Activated naive CD4-positive, alpha-beta T cell treated with anti-CD3 and anti-CD28 coated beads for 36 hours (primary cell): ENCODE results near the gene ATXN2. TPM values are rescaled to one million over a fixed set of nuclear protein-coding genes. Genes with fewer than 3 reads are reported as not detected.
"Not testable (repeated sequence)": the region's sequence is repeated elsewhere in the genome, so short reads cannot be mapped to it uniquely, and the experiment has no call there.

Experiments used
- CTCF ChIA-PET: fragments of 350-600 bp; sonication (Branson Sonifier 250); formaldehyde crosslinking; loops from one replicate; lab custom pipeline; 2021; ENCODE audit warnings: antibody characterized with exemption; lab: Charles Lee
- DNase-seq: peaks from one replicate; pipeline ENCODE4 v3.0.0-alpha.2; 2020
- H3K27ac Mint-ChIP-seq: one replicate; pipeline ENCODE4 v1.8.0; 2021; ENCODE audit warnings: mild to moderate bottlenecking, mixed read lengths
- H3K27me3 Mint-ChIP-seq: one replicate; pipeline ENCODE4 v1.8.0; 2021; ENCODE audit warnings: low read depth, mixed read lengths
- H3K36me3 Mint-ChIP-seq: one replicate; pipeline ENCODE4 v1.8.0; 2021; ENCODE audit warnings: low read depth, mixed read lengths
- H3K4me1 Mint-ChIP-seq: one replicate; pipeline ENCODE4 v1.8.0; 2021; ENCODE audit warnings: low read depth, mixed read lengths
- H3K4me3 Mint-ChIP-seq: one replicate; pipeline ENCODE4 v1.8.0; 2021; ENCODE audit warnings: mild to moderate bottlenecking, moderate library complexity, mixed read lengths
- H3K9me3 Mint-ChIP-seq: one replicate; pipeline ENCODE4 v1.8.0; 2021; ENCODE audit warnings: mixed read lengths
- intact Hi-C: fragments of 100-400 bp; cut with micrococcal nuclease; formaldehyde crosslinking; loops from one replicate; pipeline ENCODE4 v1.15.1; 2023
- total RNA-seq, 2 experiments: library from RNA; stranded (reverse); gene quantifications; one replicate each; pipeline ENCODE4 v1.2.3, GENCODE V29; 2021

Gene ATXN2
- total RNA-seq, 2 experiments from 2014 or later = 30.6 to 31.5 TPM

DNA sequence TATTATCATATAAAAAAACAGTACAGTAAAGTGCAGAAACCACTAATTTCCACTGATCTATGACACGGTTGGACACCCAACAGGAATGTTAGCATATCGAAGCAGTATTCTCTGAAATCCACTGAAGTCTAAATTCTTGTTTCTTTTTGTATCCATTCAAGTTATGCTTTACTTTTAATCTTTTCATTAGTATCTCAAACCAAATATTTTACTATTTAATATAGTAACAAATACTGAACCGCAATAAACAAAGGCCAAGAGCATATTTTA lies 41.1 kb downstream of the ATXN2 start:
- no peak for DNase-seq
- H3K4me1 Mint-ChIP-seq = peaks cover 29% of the 10 kb centered on the region
- no peak overlapping the region for H3K27ac Mint-ChIP-seq
- no peaks in the 10 kb centered on the region for H3K27me3 Mint-ChIP-seq
- intact Hi-C loops = no loop called here
- H3K9me3 Mint-ChIP-seq = peaks cover 8% of the 10 kb centered on the region
- CTCF ChIA-PET = no interaction called here
- peaks cover 16% of the 10 kb centered on the region for H3K36me3 Mint-ChIP-seq
- no peak overlapping the region for H3K4me3 Mint-ChIP-seq

- H3K4me3 Mint-ChIP-seq = no peak overlapping the region
- peaks cover 8% of the 10 kb centered on the region for H3K9me3 Mint-ChIP-seq
- intact Hi-C loops = no loop called here
- H3K27me3 Mint-ChIP-seq = no peaks in the 10 kb centered on the region
- H3K4me1 Mint-ChIP-seq = peaks cover 26% of the 10 kb centered on the region
- H3K27ac Mint-ChIP-seq = no peak overlapping the region
- CTCF ChIA-PET = interaction anchor here (0.6 to 1.2 kb wide), 2 partner anchors 8 to 289 kb away, joined by 3 to 5 read pairs; no protein-coding TSS in a partner anchor
- DNase-seq = no peak
- H3K36me3 Mint-ChIP-seq = peaks cover 16% of the 10 kb centered on the region
These were observed 41.6 kb downstream of the ATXN2 start for GRCh38 chr12:111557271-111558106.

GRCh38 chr12:111556676-111557075 lies 42.4 kb downstream of the ATXN2 start:
- intact Hi-C loops = no loop called here
- Mint-ChIP-seq H3K4me3 (no peak overlapping the region), H3K36me3 (peaks cover 21% of the 10 kb centered on the region), H3K27me3 (no peaks in the 10 kb centered on the region), H3K27ac (no peak overlapping the region), H3K9me3 (peaks cover 8% of the 10 kb centered on the region), H3K4me1 (peaks cover 26% of the 10 kb centered on the region)
- CTCF ChIA-PET = interaction anchor here (0.6 to 1.2 kb wide), 2 partner anchors 8 to 290 kb away, joined by 3 to 5 read pairs; no protein-coding TSS in a partner anchor
- no peak for DNase-seq

DNA sequence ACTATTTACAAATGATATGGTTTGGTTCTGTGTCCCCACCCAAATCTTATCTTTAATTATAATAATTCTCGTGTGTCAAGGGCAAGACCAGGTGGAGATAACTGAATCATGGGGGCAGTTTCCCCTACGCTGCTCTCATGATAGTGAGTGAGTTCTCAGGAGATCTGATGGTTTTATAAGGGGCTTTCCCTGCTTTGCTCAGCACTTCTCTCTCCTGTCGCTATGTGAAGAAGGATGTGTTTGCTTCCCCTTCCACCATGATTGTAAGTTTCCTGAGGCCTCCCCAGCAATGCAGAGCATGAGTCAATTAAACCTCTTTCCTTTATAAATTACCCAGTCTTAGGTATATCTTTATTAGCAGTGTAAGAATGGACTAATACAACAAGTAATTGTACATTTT lies 43.8 kb downstream of the ATXN2 start:
- H3K36me3 Mint-ChIP-seq = peaks cover 23% of the 10 kb centered on the region
- H3K4me3 Mint-ChIP-seq, intact Hi-C loops, DNase-seq, H3K9me3 Mint-ChIP-seq, H3K27me3 Mint-ChIP-seq, H3K27ac Mint-ChIP-seq, CTCF ChIA-PET: not testable (repeated sequence)
- peaks cover 22% of the 10 kb centered on the region for H3K4me1 Mint-ChIP-seq

DNA sequence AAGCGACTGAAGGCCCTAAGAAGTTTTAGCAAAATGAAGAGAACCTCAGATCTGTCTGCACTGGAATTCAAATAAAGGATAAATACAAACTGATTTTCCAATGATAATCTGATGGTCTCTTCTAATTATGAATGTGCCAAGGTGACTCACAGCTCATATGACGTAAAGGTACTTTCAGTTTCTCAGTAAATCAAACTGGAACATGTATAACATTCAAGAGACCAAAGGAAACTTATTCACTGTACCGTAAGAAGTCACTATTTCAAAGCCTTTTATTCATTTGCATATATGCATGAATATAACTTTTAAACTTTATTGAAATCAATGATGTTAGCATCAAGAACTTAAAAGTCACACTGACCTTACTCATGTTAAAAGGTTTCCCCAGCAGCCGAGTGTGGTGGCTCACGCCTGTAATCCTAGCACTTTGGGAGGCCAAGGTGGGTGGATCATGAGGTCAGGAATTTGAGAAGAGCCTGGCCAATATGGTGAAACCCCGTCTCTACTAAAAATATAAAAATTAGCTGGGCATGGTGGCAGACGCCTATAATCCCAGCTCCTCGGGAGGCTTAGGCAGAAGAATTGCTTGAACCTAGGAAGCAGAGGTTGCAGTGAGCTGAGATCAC lies 52.2 kb downstream of the ATXN2 start:
- peaks cover 30% of the 10 kb centered on the region for H3K36me3 Mint-ChIP-seq
- peak overlapping the region; percentile 51 for H3K27ac Mint-ChIP-seq
- intact Hi-C loops = loop anchor here (5.0 kb wide), 2 partner anchors 50 to 140 kb away; partner anchors contain the start of genes ATXN2 and SH2B3
- H3K4me1 Mint-ChIP-seq = peaks cover 20% of the 10 kb centered on the region
- H3K27me3 Mint-ChIP-seq = no peaks in the 10 kb centered on the region
- peak; percentile 54 for DNase-seq
- H3K4me3 Mint-ChIP-seq = no peak overlapping the region
- no peaks in the 10 kb centered on the region for H3K9me3 Mint-ChIP-seq
- CTCF ChIA-PET = interaction anchor here (1.0 to 1.8 kb wide), 3 partner anchors 17 to 150 kb away, joined by 3 to 4 read pairs (median 4); no protein-coding TSS in a partner anchor

DNA sequence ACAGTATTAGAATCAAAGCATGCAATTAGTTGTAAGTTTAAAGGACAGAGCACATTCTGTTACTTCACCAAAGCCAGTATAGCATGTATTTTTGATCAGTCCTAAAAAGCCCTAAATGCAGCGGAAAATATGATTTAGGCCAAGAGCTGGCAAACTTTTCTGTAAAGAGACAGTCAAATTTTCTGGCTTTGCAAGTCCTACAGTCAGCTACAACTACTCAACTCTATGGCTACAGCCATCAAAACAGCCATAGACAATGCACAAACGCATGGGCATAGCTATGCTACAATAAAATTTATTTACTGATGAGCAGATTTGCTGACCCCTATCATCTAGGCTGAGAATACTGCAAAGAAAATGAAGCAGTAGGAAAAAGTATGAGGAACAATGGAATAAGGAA lies 52.9 kb downstream of the ATXN2 start:
- peaks cover 20% of the 10 kb centered on the region for H3K4me1 Mint-ChIP-seq
- intact Hi-C loops = loop anchor here (5.0 kb wide), 2 partner anchors 51 to 139 kb away; partner anchors contain the start of genes ATXN2 and SH2B3
- DNase-seq = no peak
- peak overlapping the region; percentile 51 for H3K27ac Mint-ChIP-seq
- H3K36me3 Mint-ChIP-seq = peaks cover 28% of the 10 kb centered on the region
- H3K27me3 Mint-ChIP-seq = no peaks in the 10 kb centered on the region
- H3K9me3 Mint-ChIP-seq = no peaks in the 10 kb centered on the region
- CTCF ChIA-PET = interaction anchor here (1.0 kb wide), 2 partner anchors 16 to 94 kb away, joined by 3 to 4 read pairs; no protein-coding TSS in a partner anchor
- H3K4me3 Mint-ChIP-seq = no peak overlapping the region

DNA sequence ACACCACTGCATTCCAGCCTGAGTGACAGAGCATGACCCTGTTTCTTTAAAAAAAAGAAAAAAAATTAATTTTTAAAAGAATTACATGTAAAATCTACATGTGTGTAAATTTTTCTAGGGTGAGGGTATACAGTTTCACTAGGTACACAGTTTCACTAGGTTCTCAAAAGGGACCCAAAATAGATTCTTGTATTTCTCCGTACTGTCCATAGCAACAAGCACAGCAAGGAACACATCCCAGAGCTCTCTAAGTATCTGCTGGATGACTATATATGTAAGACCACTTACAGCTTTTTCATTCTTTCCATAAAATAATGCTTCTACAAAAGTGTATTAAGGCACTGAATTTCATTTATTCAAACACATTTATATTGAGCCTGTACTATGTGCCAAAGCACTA lies 55.1 kb downstream of the ATXN2 start:
- intact Hi-C loops = no loop called here
- Mint-ChIP-seq H3K9me3 (no peaks in the 10 kb centered on the region), H3K27ac (no peak overlapping the region), H3K36me3 (peaks cover 28% of the 10 kb centered on the region), H3K4me3 (no peak overlapping the region), H3K4me1 (peaks cover 20% of the 10 kb centered on the region), H3K27me3 (no peaks in the 10 kb centered on the region)
- CTCF ChIA-PET = interaction anchor here (0.6 to 1.0 kb wide), 3 partner anchors 11 to 341 kb away, joined by 3 to 4 read pairs (median 3); no protein-coding TSS in a partner anchor
- DNase-seq = no peak

GRCh38 chr12:111532751-111533150 lies 66.4 kb downstream of the ATXN2 start:
- intact Hi-C loops = no loop called here
- CTCF ChIA-PET = interaction anchor here (0.6 to 3.0 kb wide), 2 partner anchors 136 to 137 kb away, joined by 6 to 12 read pairs; no protein-coding TSS in a partner anchor
- H3K4me3 Mint-ChIP-seq = no peak overlapping the region

GRCh38 chr12:111529424-111530368 lies 69.4 kb downstream of the ATXN2 start:
- H3K36me3 Mint-ChIP-seq = peaks cover 8% of the 10 kb centered on the region
- H3K4me1 Mint-ChIP-seq = peaks cover 11% of the 10 kb centered on the region
- CTCF ChIA-PET = interaction anchor here (0.5 to 4.4 kb wide), 15 partner anchors 9 to 446 kb away, joined by 3 to 62 read pairs (median 3); no protein-coding TSS in a partner anchor
- no peak overlapping the region for H3K27ac Mint-ChIP-seq
- intact Hi-C loops = loop anchor here (1.0 to 10.0 kb wide), 5 partner anchors 62 to 198 kb away; partner anchors contain the start of genes ACAD10 and BRAP
- H3K4me3 Mint-ChIP-seq = no peak overlapping the region
- peak; percentile 77 for DNase-seq
- H3K27me3 Mint-ChIP-seq = no peaks in the 10 kb centered on the region
- H3K9me3 Mint-ChIP-seq = no peaks in the 10 kb centered on the region

More at GRCh38 chr12:111532751-111533150, 66.4 kb downstream of the ATXN2 start:
- H3K36me3 Mint-ChIP-seq = peaks cover 10% of the 10 kb centered on the region
- DNase-seq = no peak
- H3K27ac Mint-ChIP-seq = no peak overlapping the region
- H3K27me3 Mint-ChIP-seq = no peaks in the 10 kb centered on the region
- H3K4me1 Mint-ChIP-seq = peaks cover 11% of the 10 kb centered on the region
- no peaks in the 10 kb centered on the region for H3K9me3 Mint-ChIP-seq

GRCh38 chr12:111523587-111524167 lies 75.4 kb downstream of the ATXN2 start:
- Mint-ChIP-seq H3K4me3 (no peak overlapping the region), H3K4me1 (no peaks in the 10 kb centered on the region), H3K27me3 (no peaks in the 10 kb centered on the region), H3K27ac (no peak overlapping the region), H3K9me3 (no peaks in the 10 kb centered on the region), H3K36me3 (peaks cover 15% of the 10 kb centered on the region)
- intact Hi-C loops = loop anchor here (10.0 kb wide), 1 partner anchor 161 kb away; the partner anchor contains the start of genes ACAD10 and BRAP
- no peak for DNase-seq
- CTCF ChIA-PET = interaction anchor here (0.6 kb wide), 1 partner anchor 529 kb away, joined by 3 read pairs; no protein-coding TSS in a partner anchor

GRCh38 chr12:111521801-111522200 lies 77.3 kb downstream of the ATXN2 start:
- Mint-ChIP-seq H3K9me3 (no peaks in the 10 kb centered on the region), H3K27ac (no peak overlapping the region), H3K4me3 (no peak overlapping the region), H3K36me3 (peaks cover 15% of the 10 kb centered on the region), H3K27me3 (no peaks in the 10 kb centered on the region), H3K4me1 (no peaks in the 10 kb centered on the region)
- CTCF ChIA-PET = no interaction called here
- intact Hi-C loops = loop anchor here (10.0 kb wide), 1 partner anchor 163 kb away; the partner anchor contains the start of genes ACAD10 and BRAP
- no peak for DNase-seq
